Measurements from ENCODE around the gene SDHAF3.
"Not testable (repeated sequence)": the region's sequence is repeated elsewhere in the genome, so short reads cannot be mapped to it uniquely, and the experiment has no call there.

Gene SDHAF3

DNA sequence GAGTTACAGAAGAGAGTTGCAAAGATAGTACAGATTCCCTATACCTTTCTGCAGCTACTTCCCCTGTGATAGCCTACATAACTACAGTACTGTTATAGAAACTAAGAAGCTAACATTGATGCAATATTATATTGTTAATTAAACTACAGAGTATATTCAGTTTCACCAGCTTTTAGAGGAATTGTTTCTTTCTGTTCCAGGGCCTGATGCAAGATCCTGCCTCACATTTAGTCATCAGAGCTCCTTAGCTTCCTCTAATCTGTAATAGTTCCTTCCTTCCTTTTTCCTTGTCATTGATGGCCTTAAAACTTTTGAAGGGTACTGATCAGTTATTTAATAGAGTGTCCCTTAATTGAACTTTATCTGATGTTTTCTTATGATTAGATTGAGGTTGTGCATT, 56.8 kb downstream of the SDHAF3 start:
- Histone ChIP-seq H3K79me2 (ENCODE audit: low read length) (no peaks in the 10 kb centered on the region), H3K27ac (ENCODE audit: low read length) (no peak overlapping the region), H3K36me3 (replicated peaks; ENCODE audit: insufficient read depth, low read length) (no peaks in the 10 kb centered on the region), H3F3A (ENCODE audit: insufficient read depth, low read length) (no peaks in the 10 kb centered on the region), H3K4me2 (ENCODE audit: low read depth, low read length) (no peak overlapping the region), H3K9ac (ENCODE audit: low read length) (no peak overlapping the region), H3K4me3 (ENCODE audit: low read length) (no peak overlapping the region), H3K27me3 (replicated peaks; ENCODE audit: insufficient read depth, low read length) (no peaks in the 10 kb centered on the region), H3K4me1 (ENCODE audit: low read length) (no peaks in the 10 kb centered on the region), H2AFZ (ENCODE audit: low read length) (no peak overlapping the region), H3K9me3 (replicated peaks; ENCODE audit: insufficient read depth, low read length) (no peaks in the 10 kb centered on the region), H4K20me1 (ENCODE audit: insufficient read depth, low read length) (no peaks in the 10 kb centered on the region), H3K9me2 (replicated peaks; ENCODE audit: insufficient read depth, low read length) (no peaks in the 10 kb centered on the region)
- TF ChIP-seq, protein P1, sequence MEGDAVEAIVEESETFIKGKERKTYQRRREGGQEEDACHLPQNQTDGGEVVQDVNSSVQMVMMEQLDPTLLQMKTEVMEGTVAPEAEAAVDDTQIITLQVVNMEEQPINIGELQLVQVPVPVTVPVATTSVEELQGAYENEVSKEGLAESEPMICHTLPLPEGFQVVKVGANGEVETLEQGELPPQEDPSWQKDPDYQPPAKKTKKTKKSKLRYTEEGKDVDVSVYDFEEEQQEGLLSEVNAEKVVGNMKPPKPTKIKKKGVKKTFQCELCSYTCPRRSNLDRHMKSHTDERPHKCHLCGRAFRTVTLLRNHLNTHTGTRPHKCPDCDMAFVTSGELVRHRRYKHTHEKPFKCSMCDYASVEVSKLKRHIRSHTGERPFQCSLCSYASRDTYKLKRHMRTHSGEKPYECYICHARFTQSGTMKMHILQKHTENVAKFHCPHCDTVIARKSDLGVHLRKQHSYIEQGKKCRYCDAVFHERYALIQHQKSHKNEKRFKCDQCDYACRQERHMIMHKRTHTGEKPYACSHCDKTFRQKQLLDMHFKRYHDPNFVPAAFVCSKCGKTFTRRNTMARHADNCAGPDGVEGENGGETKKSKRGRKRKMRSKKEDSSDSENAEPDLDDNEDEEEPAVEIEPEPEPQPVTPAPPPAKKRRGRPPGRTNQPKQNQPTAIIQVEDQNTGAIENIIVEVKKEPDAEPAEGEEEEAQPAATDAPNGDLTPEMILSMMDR (IDR thresholded peaks at IDR 0.05; ENCODE audit: low read length) = no peak
- TF ChIP-seq EZH2phosphoT487 (IDR thresholded peaks at IDR 0.05; ENCODE audit: low read length) = no peak
- no peak for TF ChIP-seq EZH2 (optimal IDR thresholded peaks at IDR 0.05; ENCODE audit: low read depth, low read length)
- no peak for DNase-seq

GRCh38 chr7:97179454-97180104, 62.1 kb downstream of the SDHAF3 start:
- TF ChIP-seq EZH2 (optimal IDR thresholded peaks at IDR 0.05; ENCODE audit: low read depth, low read length) = no peak
- no peak for TF ChIP-seq EZH2phosphoT487 (IDR thresholded peaks at IDR 0.05; ENCODE audit: low read length)
- TF ChIP-seq, protein P1 (IDR thresholded peaks at IDR 0.05; ENCODE audit: low read length) = peak; percentile 68
- H3K9me2 ChIP-seq (replicated peaks; ENCODE audit: insufficient read depth, low read length) = no peaks in the 10 kb centered on the region
- H3K36me3 ChIP-seq (replicated peaks; ENCODE audit: insufficient read depth, low read length) = no peaks in the 10 kb centered on the region
- H3K9me3 ChIP-seq (replicated peaks; ENCODE audit: insufficient read depth, low read length) = no peaks in the 10 kb centered on the region
- no peak overlapping the region for H2AFZ ChIP-seq (ENCODE audit: low read length)
- H3K27me3 ChIP-seq (replicated peaks; ENCODE audit: insufficient read depth, low read length) = no peaks in the 10 kb centered on the region
- H3K9ac ChIP-seq (ENCODE audit: low read length) = no peak overlapping the region
- no peaks in the 10 kb centered on the region for H3K79me2 ChIP-seq (ENCODE audit: low read length)
- H3K27ac ChIP-seq (ENCODE audit: low read length) = no peak overlapping the region
- H3K4me3 ChIP-seq (ENCODE audit: low read length) = no peak overlapping the region
- DNase-seq = peak; percentile 42
- no peaks in the 10 kb centered on the region for H4K20me1 ChIP-seq (ENCODE audit: insufficient read depth, low read length)
- H3F3A ChIP-seq (ENCODE audit: insufficient read depth, low read length) = no peaks in the 10 kb centered on the region
- no peak overlapping the region for H3K4me2 ChIP-seq (ENCODE audit: low read depth, low read length)
- no peaks in the 10 kb centered on the region for H3K4me1 ChIP-seq (ENCODE audit: low read length)

GRCh38 chr7:97187067-97187466, 69.6 kb downstream of the SDHAF3 start:
- Histone ChIP-seq H3K79me2 (ENCODE audit: low read length) (no peaks in the 10 kb centered on the region), H3K27me3 (replicated peaks; ENCODE audit: insufficient read depth, low read length) (no peaks in the 10 kb centered on the region), H3K4me2 (ENCODE audit: low read depth, low read length) (no peak overlapping the region), H2AFZ (ENCODE audit: low read length) (no peak overlapping the region), H4K20me1 (ENCODE audit: insufficient read depth, low read length) (no peaks in the 10 kb centered on the region), H3K27ac (ENCODE audit: low read length) (no peak overlapping the region), H3K9ac (ENCODE audit: low read length) (no peak overlapping the region), H3K9me2 (replicated peaks; ENCODE audit: insufficient read depth, low read length) (no peaks in the 10 kb centered on the region), H3K36me3 (replicated peaks; ENCODE audit: insufficient read depth, low read length) (no peaks in the 10 kb centered on the region), H3K4me1 (ENCODE audit: low read length) (no peaks in the 10 kb centered on the region), H3K9me3 (replicated peaks; ENCODE audit: insufficient read depth, low read length) (no peaks in the 10 kb centered on the region; the same call in 1 of the 2 replicates), H3F3A (ENCODE audit: insufficient read depth, low read length) (no peaks in the 10 kb centered on the region), H3K4me3 (ENCODE audit: low read length) (no peak overlapping the region)
- no peak for TF ChIP-seq EZH2phosphoT487 (IDR thresholded peaks at IDR 0.05; ENCODE audit: low read length)
- TF ChIP-seq, protein P1 (IDR thresholded peaks at IDR 0.05; ENCODE audit: low read length) = no peak
- DNase-seq = no peak

- H4K20me1 ChIP-seq (ENCODE audit: insufficient read depth, low read length); H3F3A ChIP-seq (ENCODE audit: insufficient read depth, low read length); H3K27me3 ChIP-seq (replicated peaks; ENCODE audit: insufficient read depth, low read length); H3K27ac ChIP-seq (ENCODE audit: low read length); DNase-seq; H2AFZ ChIP-seq (ENCODE audit: low read length); H3K9ac ChIP-seq (ENCODE audit: low read length); H3K4me1 ChIP-seq (ENCODE audit: low read length); H3K4me2 ChIP-seq (ENCODE audit: low read depth, low read length); H3K9me3 ChIP-seq (replicated peaks; ENCODE audit: insufficient read depth, low read length); H3K36me3 ChIP-seq (replicated peaks; ENCODE audit: insufficient read depth, low read length); H3K9me2 ChIP-seq (replicated peaks; ENCODE audit: insufficient read depth, low read length); H3K4me3 ChIP-seq (ENCODE audit: low read length); H3K79me2 ChIP-seq (ENCODE audit: low read length): not testable (repeated sequence)
Measured at GRCh38 chr7:97196174-97196573, 78.7 kb downstream of the SDHAF3 start.

Measured in MM.1S (cell line).